HCT116 (cell line): ENCODE measurements around the gene BRSK2. TPM values are rescaled to one million over a fixed set of nuclear protein-coding genes. Genes with fewer than 3 reads are reported as not detected.

Source experiments
- ATAC-seq: fragments of 200-7000 bp; cut with Tn5 transposase; 2 replicates; pipeline ENCODE4 v1.9.1; 2020; ENCODE audit warnings: mild to moderate bottlenecking, moderate library complexity
- BruUV-seq: library from RNA; stranded (reverse); fragments of 400-500 nt; replicated peaks from 2 replicates; lab custom pipeline; 2021; lab: Mats Ljungman, UMichigan
- CTCF ChIA-PET: fragments of 300-600 bp; sonication (Branson Sonifier 250); formaldehyde crosslinking; loops from one replicate; lab custom pipeline; 2021; ENCODE audit warnings: antibody characterized with exemption; lab: Charles Lee
- POLR2A ChIA-PET: fragments of 300-600, 350-600 bp; sonication (Branson Sonifier 250); formaldehyde crosslinking; loops from one replicate; lab custom pipeline; 2021; ENCODE audit warnings: antibody characterized with exemption; lab: Charles Lee
- RAD21 ChIA-PET, 2 experiments: fragments of 300-600 bp; sonication (Branson Sonifier 250); formaldehyde crosslinking; loops; one replicate each; lab custom pipeline; 2023; ENCODE audit warnings: low total read pairs in 2 of 2; ENCODE audit not compliant: uncharacterized antibody in 2 of 2, unreplicated experiment in 2 of 2, low non-redundant PET in 1 of 2; lab: Charles Lee
- DNase-seq: peaks from one replicate; pipeline ENCODE4 v3.0.0-alpha.2; 2010; ENCODE audit warnings: low read depth, low spot score
- H2AFZ ChIP-seq: fragments of 200-600 bp; shearing (Covaris generic), sonication (generic); 2 replicates; pipeline ENCODE4 v1.6.1; 2017; ENCODE audit warnings: low read depth, mixed run types, mixed read lengths, antibody characterized with exemption, low read length; ENCODE audit not compliant: poor library complexity, severe bottlenecking
- H3K27ac ChIP-seq: 2 replicates; pipeline ENCODE4 v1.5.1; 2012; ENCODE audit warnings: low read depth, low read length
- H3K27me3 ChIP-seq: fragments of 200-600 bp; sonication (generic); 2 replicates; pipeline ENCODE4 v1.6.1; 2016; ENCODE audit warnings: mixed run types, low read length, mixed read lengths; ENCODE audit not compliant: insufficient read depth
- H3K36me3 ChIP-seq, 2 experiments: fragments of 200-500 bp in 1 of 2; fragments of 200-600 bp in 1 of 2; sonication (Bioruptor generic) in 1 of 2; sonication (generic) in 1 of 2; 2 replicates each; pipeline versions ENCODE4 v1.5.1 to v1.6.1; 2014 to 2016; ENCODE audit warnings: low read length in 2 of 2, inconsistent platforms in 1 of 2, mixed read lengths in 1 of 2, mixed run types in 1 of 2; ENCODE audit not compliant: insufficient read depth in 2 of 2, control insufficient read depth in 1 of 2
- H3K4me1 ChIP-seq, 2 experiments: fragments of 200-600 bp in 1 of 2; sonication (generic) in 1 of 2; 2 replicates each; pipeline versions ENCODE4 v1.5.1 to v1.6.1; 2012 to 2017; ENCODE audit warnings: low read length in 2 of 2, inconsistent platforms in 1 of 2, mild to moderate bottlenecking in 1 of 2, mixed read lengths in 1 of 2, mixed run types in 1 of 2, moderate library complexity in 1 of 2; ENCODE audit not compliant: insufficient read depth in 2 of 2, control insufficient read depth in 1 of 2
- H3K4me2 ChIP-seq: fragments of 200-600 bp; sonication (generic); 2 replicates; pipeline ENCODE4 v1.6.1; 2017; ENCODE audit warnings: mixed run types, low read length, mixed read lengths
- H3K4me3 ChIP-seq, 2 experiments: fragments of 200-600 bp in 1 of 2; sonication (generic) in 1 of 2; replicated peaks in 1 of 2; 2 replicates each; pipeline ENCODE4 v1.5.1; 2011 to 2016; ENCODE audit warnings: low read length in 2 of 2, control low read depth in 1 of 2, low read depth in 1 of 2, mild to moderate bottlenecking in 1 of 2, mixed read lengths in 1 of 2, mixed run types in 1 of 2
- H3K79me2 ChIP-seq: fragments of 200-600 bp; sonication (generic); 2 replicates; pipeline ENCODE4 v1.6.1; 2017; ENCODE audit warnings: mild to moderate bottlenecking, mixed run types, low read length, moderate library complexity, mixed read lengths; ENCODE audit not compliant: insufficient read depth
- H3K9ac ChIP-seq: fragments of 200-600 bp; sonication (generic); 2 replicates; pipeline ENCODE4 v1.6.1; 2016; ENCODE audit warnings: low read length, mixed read lengths
- H3K9me2 ChIP-seq: fragments of 200-600 bp; sonication (generic), shearing (Covaris generic); 2 replicates; pipeline ENCODE4 v1.6.1; 2017; ENCODE audit warnings: mixed run types, mild to moderate bottlenecking, moderate library complexity; ENCODE audit not compliant: insufficient read depth
- H3K9me3 ChIP-seq, 2 experiments: fragments of 200-500 bp in 1 of 2; fragments of 200-600 bp in 1 of 2; sonication (Bioruptor generic) in 1 of 2; sonication (generic) in 1 of 2; 2 replicates each; pipeline ENCODE4 v1.6.1; 2014 to 2017; ENCODE audit warnings: low read length in 2 of 2, mixed read lengths in 2 of 2, inconsistent platforms in 1 of 2, low read depth in 1 of 2, mild to moderate bottlenecking in 1 of 2, mixed run types in 1 of 2, moderate library complexity in 1 of 2; ENCODE audit not compliant: control insufficient read depth in 1 of 2, insufficient read depth in 1 of 2
- H4K20me1 ChIP-seq: fragments of 200-600 bp; sonication (generic), shearing (Covaris generic); 2 replicates; pipeline ENCODE4 v1.6.1; 2017; ENCODE audit warnings: mixed run types, mild to moderate bottlenecking, moderate library complexity; ENCODE audit not compliant: insufficient read depth
- CBX3 ChIP-seq: IDR thresholded peaks from 2 replicates; pipeline ENCODE4 v1.6.1; 2012; ENCODE audit warnings: low read depth
- EGR1 ChIP-seq: IDR thresholded peaks from 2 replicates; pipeline ENCODE4 v1.6.1; 2012; ENCODE audit warnings: low read depth
- ELF1 ChIP-seq: IDR thresholded peaks from 2 replicates; pipeline ENCODE4 v1.6.1; 2012; ENCODE audit warnings: low read depth, borderline replicate concordance
- EZH2 ChIP-seq: fragments of 200-600 bp; sonication (generic); IDR thresholded peaks from 2 replicates; pipeline ENCODE4 v1.6.1; 2017; ENCODE audit warnings: antibody characterized with exemption, mixed run types
- EZH2phosphoT487 ChIP-seq: fragments of 200-600 bp; IDR thresholded peaks from 2 replicates; pipeline ENCODE4 v1.6.1; 2018; ENCODE audit warnings: antibody characterized with exemption, borderline replicate concordance
- FOSL1 ChIP-seq: IDR thresholded peaks from 2 replicates; pipeline ENCODE4 v1.6.1; 2012; ENCODE audit warnings: low read depth
- JUND ChIP-seq: IDR thresholded peaks from 2 replicates; pipeline ENCODE4 v1.6.1; 2012
- POLR2A ChIP-seq: IDR thresholded peaks from 2 replicates; pipeline ENCODE4 v1.7.0; 2011; ENCODE audit warnings: borderline replicate concordance; ENCODE audit not compliant: insufficient read depth, insufficient read length; ENCODE audit errors: extremely low read depth
- RAD21 ChIP-seq: IDR thresholded peaks from 2 replicates; pipeline ENCODE4 v1.6.1; 2012; ENCODE audit warnings: low read depth, mild to moderate bottlenecking
- SIN3A ChIP-seq: IDR thresholded peaks from 2 replicates; pipeline ENCODE4 v1.6.1; 2012; ENCODE audit warnings: low read depth
- SP1 ChIP-seq: IDR thresholded peaks from 2 replicates; pipeline ENCODE4 v1.6.1; 2012; ENCODE audit warnings: low read depth
- TCF7L2 ChIP-seq: IDR thresholded peaks from 2 replicates; pipeline ENCODE4 v1.7.0; 2011; ENCODE audit warnings: borderline replicate concordance, inconsistent platforms; ENCODE audit not compliant: insufficient read depth, insufficient read length; ENCODE audit errors: extremely low read depth
- YY1 ChIP-seq: IDR thresholded peaks from 2 replicates; pipeline ENCODE4 v1.6.1; 2011; ENCODE audit warnings: low read length, low read depth, moderate library complexity, mild to moderate bottlenecking; ENCODE audit not compliant: insufficient replicate concordance; ENCODE audit errors: extremely low read depth
- ZFX ChIP-seq: fragments of 450-650 bp; IDR thresholded peaks from 2 replicates; pipeline ENCODE4 v1.6.1; 2017
- ZNF274 ChIP-seq: fragments of 200-500 bp; sonication (Bioruptor generic); IDR thresholded peaks from 2 replicates; pipeline ENCODE4 v1.6.1; 2014; ENCODE audit warnings: mild to moderate bottlenecking, low read depth, low read length, inconsistent platforms
- intact Hi-C: fragments of 100-400 bp; cut with micrococcal nuclease; formaldehyde crosslinking; loops from 2 replicates; pipeline ENCODE4 v1.10.0; 2022
- total RNA-seq: library from RNA; stranded (reverse); gene quantifications from one replicate; pipeline ENCODE4 v1.2.1, GENCODE V29; 2021; ENCODE audit not compliant: unreplicated experiment
- TF ChIP-seq, protein P1 (sequence below), 3 experiments: fragments of 200-600 bp in 1 of 3; sonication (generic) in 1 of 3; IDR thresholded peaks in 2 of 3; conservative IDR thresholded peaks in 1 of 3; 2 replicates each; pipeline ENCODE4 v1.5.1; 2012 to 2017; ENCODE audit warnings: low read depth in 2 of 3, low read length in 2 of 3, antibody characterized with exemption in 1 of 3, borderline replicate concordance in 1 of 3, control low read depth in 1 of 3, mild to moderate bottlenecking in 1 of 3, mixed read lengths in 1 of 3, mixed run types in 1 of 3, moderate library complexity in 1 of 3; ENCODE audit not compliant: insufficient read depth in 1 of 3
- TF ChIP-seq, protein P2 (sequence below): IDR thresholded peaks from 2 replicates; pipeline ENCODE4 v1.6.1; 2011; ENCODE audit warnings: mild to moderate bottlenecking, low read length, moderate library complexity; ENCODE audit not compliant: insufficient replicate concordance; ENCODE audit errors: extremely low read depth

BRSK2 gene
- total RNA-seq, 1 experiment from 2014 or later = 14.0 TPM

- H3K27me3 ChIP-seq = no peaks in the 10 kb centered on the region
- DNase-seq (no peak), ATAC-seq (no peak)
- ChIA-PET CTCF (no interaction called here), RAD21 (no interaction called here), POLR2A (no interaction called here)
- no peak overlapping the region for H3K27ac ChIP-seq
- H3K9me3 ChIP-seq = no peaks in the 10 kb centered on the region
- H4K20me1 ChIP-seq = no peaks in the 10 kb centered on the region
- no peaks in the 10 kb centered on the region for H3K9me2 ChIP-seq
- H3K4me2 ChIP-seq = no peak overlapping the region
- H3K36me3 ChIP-seq = no peaks in the 10 kb centered on the region
- H3K4me3 ChIP-seq = no peak overlapping the region
- no TSS peak for BruUV-seq
- TF ChIP-seq POLR2A (no peak), ZNF274 (no peak), RAD21 (no peak), FOSL1 (no peak), TCF7L2 (no peak), CBX3 (no peak)
- H3K79me2 ChIP-seq = no peaks in the 10 kb centered on the region
- intact Hi-C loops = no loop called here
- H3K4me1 ChIP-seq = peaks cover 3 to 7% of the 10 kb centered on the region in 2 experiments; a peak in 3 of 4 replicates
- H3K9ac ChIP-seq = no peak overlapping the region
- H2AFZ ChIP-seq = no peak overlapping the region
Measured at GRCh38 chr11:1457326-1457680, 67.6 kb downstream of the BRSK2 start.

- no peak overlapping the region for H2AFZ ChIP-seq
- no peaks in the 10 kb centered on the region for H3K36me3 ChIP-seq
- no peak overlapping the region for H3K9ac ChIP-seq
- H3K27me3 ChIP-seq = no peaks in the 10 kb centered on the region
- no peak overlapping the region for H3K4me3 ChIP-seq
- intact Hi-C loops = no loop called here
- ATAC-seq (no peak), DNase-seq (no peak)
- CTCF ChIA-PET = no interaction called here
- no peaks in the 10 kb centered on the region for H4K20me1 ChIP-seq
- no TSS peak for BruUV-seq
- H3K9me3 ChIP-seq = no peaks in the 10 kb centered on the region
- peaks cover 3 to 7% of the 10 kb centered on the region in 2 experiments; a peak in 3 of 4 replicates for H3K4me1 ChIP-seq
- H3K79me2 ChIP-seq = no peaks in the 10 kb centered on the region
- RAD21 ChIA-PET = no interaction called here
- H3K27ac ChIP-seq = no peak overlapping the region
- POLR2A ChIA-PET = no interaction called here
- no peak overlapping the region for H3K4me2 ChIP-seq
- H3K9me2 ChIP-seq = no peaks in the 10 kb centered on the region
- TF ChIP-seq YY1 (no peak), TCF7L2 (no peak), JUND (no peak), ELF1 (no peak), RAD21 (no peak), SIN3A (no peak), EGR1 (no peak), CBX3 (no peak), EZH2phosphoT487 (no peak), ZFX (no peak), SP1 (no peak), EZH2 (no peak)
- TF ChIP-seq, protein P1, sequence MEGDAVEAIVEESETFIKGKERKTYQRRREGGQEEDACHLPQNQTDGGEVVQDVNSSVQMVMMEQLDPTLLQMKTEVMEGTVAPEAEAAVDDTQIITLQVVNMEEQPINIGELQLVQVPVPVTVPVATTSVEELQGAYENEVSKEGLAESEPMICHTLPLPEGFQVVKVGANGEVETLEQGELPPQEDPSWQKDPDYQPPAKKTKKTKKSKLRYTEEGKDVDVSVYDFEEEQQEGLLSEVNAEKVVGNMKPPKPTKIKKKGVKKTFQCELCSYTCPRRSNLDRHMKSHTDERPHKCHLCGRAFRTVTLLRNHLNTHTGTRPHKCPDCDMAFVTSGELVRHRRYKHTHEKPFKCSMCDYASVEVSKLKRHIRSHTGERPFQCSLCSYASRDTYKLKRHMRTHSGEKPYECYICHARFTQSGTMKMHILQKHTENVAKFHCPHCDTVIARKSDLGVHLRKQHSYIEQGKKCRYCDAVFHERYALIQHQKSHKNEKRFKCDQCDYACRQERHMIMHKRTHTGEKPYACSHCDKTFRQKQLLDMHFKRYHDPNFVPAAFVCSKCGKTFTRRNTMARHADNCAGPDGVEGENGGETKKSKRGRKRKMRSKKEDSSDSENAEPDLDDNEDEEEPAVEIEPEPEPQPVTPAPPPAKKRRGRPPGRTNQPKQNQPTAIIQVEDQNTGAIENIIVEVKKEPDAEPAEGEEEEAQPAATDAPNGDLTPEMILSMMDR (IDR thresholded peaks at IDR 0.05 in 2 of 3, conservative IDR thresholded peaks at IDR 0.05 in 1 of 3; ENCODE audit: borderline replicate concordance in 1 of 3, insufficient read depth in 1 of 3, low read depth in 2 of 3, low read length in 2 of 3) = no peak
- TF ChIP-seq, protein P2, sequence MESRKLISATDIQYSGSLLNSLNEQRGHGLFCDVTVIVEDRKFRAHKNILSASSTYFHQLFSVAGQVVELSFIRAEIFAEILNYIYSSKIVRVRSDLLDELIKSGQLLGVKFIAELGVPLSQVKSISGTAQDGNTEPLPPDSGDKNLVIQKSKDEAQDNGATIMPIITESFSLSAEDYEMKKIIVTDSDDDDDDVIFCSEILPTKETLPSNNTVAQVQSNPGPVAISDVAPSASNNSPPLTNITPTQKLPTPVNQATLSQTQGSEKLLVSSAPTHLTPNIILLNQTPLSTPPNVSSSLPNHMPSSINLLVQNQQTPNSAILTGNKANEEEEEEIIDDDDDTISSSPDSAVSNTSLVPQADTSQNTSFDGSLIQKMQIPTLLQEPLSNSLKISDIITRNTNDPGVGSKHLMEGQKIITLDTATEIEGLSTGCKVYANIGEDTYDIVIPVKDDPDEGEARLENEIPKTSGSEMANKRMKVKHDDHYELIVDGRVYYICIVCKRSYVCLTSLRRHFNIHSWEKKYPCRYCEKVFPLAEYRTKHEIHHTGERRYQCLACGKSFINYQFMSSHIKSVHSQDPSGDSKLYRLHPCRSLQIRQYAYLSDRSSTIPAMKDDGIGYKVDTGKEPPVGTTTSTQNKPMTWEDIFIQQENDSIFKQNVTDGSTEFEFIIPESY = no peak
Measured at GRCh38 chr11:1457856-1458255, 68.1 kb downstream of the BRSK2 start.
